Thymus (tissue), 11 donors: ENCODE measurements around the gene AKAP6. TPM values are rescaled to one million over a fixed set of nuclear protein-coding genes. Genes with fewer than 3 reads are reported as not detected.

Experiments
- DNase-seq, 9 donors: peaks; one replicate each; pipeline ENCODE4 v3.0.0-alpha.2; 2013; ENCODE audit warnings: low spot score in 9 of 9, low read depth in 6 of 9, missing footprints in 1 of 9
- H3K27ac ChIP-seq, 2 donors: one replicate each; pipeline ENCODE4 v1.5.1; 2013; ENCODE audit warnings: control low read depth in 1 of 2, low read depth in 1 of 2, low read length in 1 of 2, mild to moderate bottlenecking in 1 of 2, moderate library complexity in 1 of 2
- H3K27me3 ChIP-seq, 2 donors: one replicate each; pipeline ENCODE4 v1.5.1; 2013; ENCODE audit warnings: low read length in 1 of 2; ENCODE audit not compliant: control insufficient read depth in 2 of 2, insufficient read depth in 1 of 2
- H3K36me3 ChIP-seq, 2 donors: one replicate each; pipeline ENCODE4 v1.5.1; 2013; ENCODE audit warnings: low read length in 1 of 2, mild to moderate bottlenecking in 1 of 2, moderate library complexity in 1 of 2; ENCODE audit not compliant: control insufficient read depth in 2 of 2, insufficient read depth in 2 of 2
- H3K4me1 ChIP-seq, 2 donors: one replicate each; pipeline ENCODE4 v1.5.1; 2013; ENCODE audit warnings: low read length in 2 of 2; ENCODE audit not compliant: control insufficient read depth in 2 of 2, insufficient read depth in 2 of 2
- H3K4me3 ChIP-seq, 2 donors: one replicate each; pipeline ENCODE4 v1.5.1; 2013; ENCODE audit warnings: low read length in 2 of 2, control low read depth in 1 of 2, mild to moderate bottlenecking in 1 of 2
- H3K9me3 ChIP-seq, 2 donors: one replicate each; pipeline ENCODE4 v1.5.1; 2013; ENCODE audit warnings: low read length in 1 of 2, mild to moderate bottlenecking in 1 of 2; ENCODE audit not compliant: control insufficient read depth in 2 of 2, insufficient read depth in 1 of 2
- WGBS: extraction: QIAGEN DNeasy Blood & Tissue Kit; methylation state at CpG from one replicate; pipeline ENCODE4 v1.1.7; 2013; 5-methylcytosine and 5-hydroxymethylcytosine counted together
- polyA plus RNA-seq: library from polyadenylated mRNA; stranded (reverse); fragments of 200-250 nt; gene quantifications from one replicate; pipeline ENCODE4 v1.2.3, GENCODE V29; 2013
- total RNA-seq: library from RNA; stranded (reverse); fragments of 120-200 nt; gene quantifications from one replicate; pipeline ENCODE4 v1.2.4, GENCODE V29; 2013
- donor health status: healthy.

AKAP6 gene
- total and polyA plus RNA-seq, 2 donors: 1.4 to 2.0 TPM

GRCh38 chr14:32727832-32728231 is 398.7 kb downstream of the AKAP6 start:
- 98% methylated on average over 5 of the region's 5 CpGs for WGBS
- Histone ChIP-seq H3K4me3 (no peak overlapping the region), H3K27me3 (no peaks in the 10 kb centered on the region), H3K4me1 (no peaks in the 10 kb centered on the region), H3K27ac (no peak overlapping the region), H3K36me3 (no peaks in the 10 kb centered on the region), H3K9me3 (no peaks in the 10 kb centered on the region)
- no peak for DNase-seq

GRCh38 chr14:32728526-32728925 is 399.4 kb downstream of the AKAP6 start:
- Histone ChIP-seq H3K4me3 (no peak overlapping the region), H3K4me1 (no peaks in the 10 kb centered on the region), H3K27me3 (no peaks in the 10 kb centered on the region), H3K36me3 (no peaks in the 10 kb centered on the region), H3K27ac (no peak overlapping the region), H3K9me3 (no peaks in the 10 kb centered on the region)
- 94% methylated on average over 1 of the region's 1 CpG for WGBS
- DNase-seq: no peak

GRCh38 chr14:32728976-32729375 is 399.9 kb downstream of the AKAP6 start:
- no peak overlapping the region for H3K27ac ChIP-seq
- no peaks in the 10 kb centered on the region for H3K9me3 ChIP-seq
- no peaks in the 10 kb centered on the region for H3K27me3 ChIP-seq
- WGBS: 97% methylated on average over 5 of the region's 5 CpGs
- H3K36me3 ChIP-seq: no peaks in the 10 kb centered on the region
- no peak for DNase-seq
- no peaks in the 10 kb centered on the region for H3K4me1 ChIP-seq
- H3K4me3 ChIP-seq: no peak overlapping the region

- no peaks in the 10 kb centered on the region for H3K9me3 ChIP-seq
- WGBS: 95% methylated on average over 2 of the region's 2 CpGs
Observed at GRCh38 chr14:32731249-32731648, 402.2 kb downstream of the AKAP6 start.

GRCh38 chr14:32733015-32733414 is 403.9 kb downstream of the AKAP6 start:
- DNase-seq: no peak
- 95% methylated on average over 1 of the region's 1 CpG for WGBS
- Histone ChIP-seq H3K4me3 (no peak overlapping the region), H3K9me3 (no peaks in the 10 kb centered on the region), H3K36me3 (no peaks in the 10 kb centered on the region), H3K27me3 (no peaks in the 10 kb centered on the region), H3K4me1 (no peaks in the 10 kb centered on the region), H3K27ac (no peak overlapping the region)

More at GRCh38 chr14:32731249-32731648, 402.2 kb downstream of the AKAP6 start:
- Histone ChIP-seq H3K27me3 (no peaks in the 10 kb centered on the region), H3K27ac (no peak overlapping the region), H3K4me3 (no peak overlapping the region), H3K4me1 (no peaks in the 10 kb centered on the region), H3K36me3 (no peaks in the 10 kb centered on the region)
- DNase-seq: no peak

- H3K4me1 ChIP-seq: no peaks in the 10 kb centered on the region
- DNase-seq: no peak
- H3K9me3 ChIP-seq: no peaks in the 10 kb centered on the region
- H3K27me3 ChIP-seq: no peaks in the 10 kb centered on the region
- H3K27ac ChIP-seq: no peak overlapping the region
- 98% methylated on average over 3 of the region's 3 CpGs for WGBS
- H3K36me3 ChIP-seq: no peaks in the 10 kb centered on the region
- H3K4me3 ChIP-seq: no peak overlapping the region
Observed at GRCh38 chr14:32734261-32734660, 405.2 kb downstream of the AKAP6 start.

- no peak for DNase-seq
- H3K27me3 ChIP-seq: no peaks in the 10 kb centered on the region
- no peaks in the 10 kb centered on the region for H3K4me1 ChIP-seq
- H3K9me3 ChIP-seq: no peaks in the 10 kb centered on the region
- 94% methylated on average over 3 of the region's 3 CpGs for whole genome bisulfite sequencing
- no peak overlapping the region for H3K4me3 ChIP-seq
- H3K36me3 ChIP-seq: no peaks in the 10 kb centered on the region
- H3K27ac ChIP-seq: no peak overlapping the region
Observed at GRCh38 chr14:32737621-32738020, 408.5 kb downstream of the AKAP6 start.

- no peak for DNase-seq
- Histone ChIP-seq H3K36me3 (no peaks in the 10 kb centered on the region), H3K9me3 (no peaks in the 10 kb centered on the region), H3K27ac (no peak overlapping the region), H3K27me3 (no peaks in the 10 kb centered on the region), H3K4me1 (no peaks in the 10 kb centered on the region), H3K4me3 (no peak overlapping the region)
- WGBS: 95% methylated on average over 5 of the region's 5 CpGs
Observed at GRCh38 chr14:32738206-32738871, 409.2 kb downstream of the AKAP6 start.

GRCh38 chr14:32744811-32745445 is 415.8 kb downstream of the AKAP6 start:
- Histone ChIP-seq H3K27me3 (no peaks in the 10 kb centered on the region), H3K4me1 (no peaks in the 10 kb centered on the region)
- WGBS: 95% methylated on average over 2 of the region's 2 CpGs

More at GRCh38 chr14:32744811-32745445, 415.8 kb downstream of the AKAP6 start:
- Histone ChIP-seq H3K27ac (no peak overlapping the region), H3K9me3 (no peaks in the 10 kb centered on the region), H3K4me3 (no peak overlapping the region), H3K36me3 (no peaks in the 10 kb centered on the region)
- no peak for DNase-seq
